DMS153 (cell line): ENCODE measurements around the gene CNTNAP2.

Source experiments
- DNase-seq: peaks from one replicate; lab custom pipeline; 2025; lab: John Stamatoyannopoulos, UW

CNTNAP2 gene

GRCh38 chr7:148104136-148104716, 1987.6 kb downstream of the CNTNAP2 start:
- DNase-seq: no peak

- no peak for DNase-seq
Measured at GRCh38 chr7:148104924-148105323, 1988.3 kb downstream of the CNTNAP2 start.

GRCh38 chr7:148105853-148106252, 1989.3 kb downstream of the CNTNAP2 start:
- DNase-seq: no peak

GRCh38 chr7:148107443-148108127, 1991.0 kb downstream of the CNTNAP2 start:
- DNase-seq: no peak

GRCh38 chr7:148108381-148108780, 1991.8 kb downstream of the CNTNAP2 start:
- peak; percentile 30 for DNase-seq

GRCh38 chr7:148110097-148110868, 1993.7 kb downstream of the CNTNAP2 start:
- DNase-seq: no peak

- DNase-seq: no peak
Measured at GRCh38 chr7:148114804-148115203, 1998.2 kb downstream of the CNTNAP2 start.

- no peak for DNase-seq
Measured at GRCh38 chr7:148115308-148115707, 1998.7 kb downstream of the CNTNAP2 start.

- no peak for DNase-seq
Measured at GRCh38 chr7:148116195-148116594, 1999.6 kb downstream of the CNTNAP2 start.

- no peak for DNase-seq
Measured at GRCh38 chr7:148116829-148117403, 2000.3 kb downstream of the CNTNAP2 start.

GRCh38 chr7:148118371-148118770, 2001.8 kb downstream of the CNTNAP2 start:
- no peak for DNase-seq

GRCh38 chr7:148121401-148121800, 2004.8 kb downstream of the CNTNAP2 start:
- no peak for DNase-seq

- no peak for DNase-seq
Measured at GRCh38 chr7:148121847-148122246, 2005.2 kb downstream of the CNTNAP2 start.

GRCh38 chr7:148124477-148124876, 2007.9 kb downstream of the CNTNAP2 start:
- no peak for DNase-seq

GRCh38 chr7:148127374-148127773, 2010.8 kb downstream of the CNTNAP2 start:
- no peak for DNase-seq

GRCh38 chr7:148129023-148129422, 2012.4 kb downstream of the CNTNAP2 start:
- no peak for DNase-seq

- DNase-seq: no peak
Measured at GRCh38 chr7:148135116-148135515, 2018.5 kb downstream of the CNTNAP2 start.

GRCh38 chr7:148135997-148136396, 2019.4 kb downstream of the CNTNAP2 start:
- no peak for DNase-seq

GRCh38 chr7:148142660-148143248, 2026.2 kb downstream of the CNTNAP2 start:
- peak; percentile 22 for DNase-seq

- no peak for DNase-seq
Measured at GRCh38 chr7:148144827-148145226, 2028.2 kb downstream of the CNTNAP2 start.

- no peak for DNase-seq
Measured at GRCh38 chr7:148146346-148146745, 2029.7 kb downstream of the CNTNAP2 start.

GRCh38 chr7:148147438-148147837, 2030.8 kb downstream of the CNTNAP2 start:
- DNase-seq: no peak
